HepG2 (cell line): Measurements from ENCODE around the gene TCEANC.

ENCODE experiments used
- CEBPB ChIP-seq: IDR thresholded peaks from 2 replicates; pipeline ENCODE4 v1.6.1; 2011; ENCODE audit warnings: low read depth, low read length, improper control_type of control experiment, borderline replicate concordance
- ELF1 ChIP-seq: sonication (generic); formaldehyde crosslinking; IDR thresholded peaks from 2 replicates; pipeline ENCODE4 v1.4.0; 2020; ENCODE audit warnings: missing genetic modification reagents
- EZH2 ChIP-seq: conservative IDR thresholded peaks from 2 replicates; pipeline ENCODE4 v1.6.1; 2012; ENCODE audit warnings: mild to moderate bottlenecking, low read depth, low read length, moderate library complexity
- MYNN ChIP-seq: sonication (generic); formaldehyde crosslinking; IDR thresholded peaks from 2 replicates; pipeline ENCODE4 v1.4.0; 2020; ENCODE audit warnings: mild to moderate bottlenecking, low read depth, missing genetic modification reagents
- POLR2AphosphoS5 ChIP-seq: IDR thresholded peaks from 2 replicates; pipeline ENCODE4 v1.6.1; 2012; ENCODE audit warnings: low read depth, low read length
- SRF ChIP-seq: IDR thresholded peaks from 2 replicates; pipeline ENCODE4 v1.6.1; 2011; ENCODE audit warnings: mild to moderate bottlenecking, low read depth, low read length, moderate library complexity
- ZNF24 ChIP-seq: fragments of 450-650 bp; IDR thresholded peaks from 2 replicates; pipeline ENCODE4 v1.6.1; 2017; ENCODE audit warnings: antibody characterized with exemption, mild to moderate bottlenecking
- ZNF430 ChIP-seq: sonication (generic); formaldehyde crosslinking; IDR thresholded peaks from 2 replicates; pipeline ENCODE4 v1.9.0; 2021; ENCODE audit warnings: mild to moderate bottlenecking, missing genetic modification reagents
- ZNF7 ChIP-seq: IDR thresholded peaks from 2 replicates; pipeline ENCODE4 v1.6.1; 2016; ENCODE audit warnings: missing biosample characterization, missing genetic modification reagents
- TF ChIP-seq, protein P1 (sequence below): sonication (generic); formaldehyde crosslinking; IDR thresholded peaks from 2 replicates; pipeline ENCODE4 v1.5.0; 2020; ENCODE audit warnings: mild to moderate bottlenecking, missing genetic modification reagents, moderate library complexity

DNA sequence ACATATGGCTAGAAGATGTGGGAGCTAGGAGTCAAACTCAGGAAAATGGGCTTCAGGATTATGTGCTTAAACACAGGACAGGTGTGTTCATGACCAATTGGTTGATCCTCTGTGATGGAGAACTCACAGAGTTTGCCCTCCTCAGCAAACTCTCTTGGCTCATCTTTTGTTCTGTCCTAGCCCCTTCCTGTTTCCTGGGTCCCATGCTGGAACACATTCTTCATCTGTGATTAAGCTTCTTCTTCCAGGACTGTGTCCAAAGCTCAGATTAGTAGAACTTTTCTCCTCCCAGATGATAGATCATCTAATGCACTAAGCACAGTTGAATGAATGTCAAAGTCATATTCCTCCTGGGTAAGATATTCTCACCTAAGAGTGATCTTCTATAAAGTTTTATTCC is 38.8 kb upstream of the TCEANC start:
- no peak for TF ChIP-seq POLR2AphosphoS5
- TF ChIP-seq CEBPB: no peak
- TF ChIP-seq, protein P1, sequence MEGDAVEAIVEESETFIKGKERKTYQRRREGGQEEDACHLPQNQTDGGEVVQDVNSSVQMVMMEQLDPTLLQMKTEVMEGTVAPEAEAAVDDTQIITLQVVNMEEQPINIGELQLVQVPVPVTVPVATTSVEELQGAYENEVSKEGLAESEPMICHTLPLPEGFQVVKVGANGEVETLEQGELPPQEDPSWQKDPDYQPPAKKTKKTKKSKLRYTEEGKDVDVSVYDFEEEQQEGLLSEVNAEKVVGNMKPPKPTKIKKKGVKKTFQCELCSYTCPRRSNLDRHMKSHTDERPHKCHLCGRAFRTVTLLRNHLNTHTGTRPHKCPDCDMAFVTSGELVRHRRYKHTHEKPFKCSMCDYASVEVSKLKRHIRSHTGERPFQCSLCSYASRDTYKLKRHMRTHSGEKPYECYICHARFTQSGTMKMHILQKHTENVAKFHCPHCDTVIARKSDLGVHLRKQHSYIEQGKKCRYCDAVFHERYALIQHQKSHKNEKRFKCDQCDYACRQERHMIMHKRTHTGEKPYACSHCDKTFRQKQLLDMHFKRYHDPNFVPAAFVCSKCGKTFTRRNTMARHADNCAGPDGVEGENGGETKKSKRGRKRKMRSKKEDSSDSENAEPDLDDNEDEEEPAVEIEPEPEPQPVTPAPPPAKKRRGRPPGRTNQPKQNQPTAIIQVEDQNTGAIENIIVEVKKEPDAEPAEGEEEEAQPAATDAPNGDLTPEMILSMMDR (CRISPR knock-in tag): no peak
- TF ChIP-seq ZNF24: no peak
- no peak for TF ChIP-seq ELF1
- TF ChIP-seq MYNN: no peak
- no peak for TF ChIP-seq ZNF430 (CRISPR knock-in tag)
- no peak for TF ChIP-seq SRF
- TF ChIP-seq ZNF7 (CRISPR knock-in tag): no peak
- TF ChIP-seq EZH2: no peak
